Neural cell (in vitro differentiated cells): ENCODE measurements around the gene TTN. TPM values are rescaled to one million over a fixed set of nuclear protein-coding genes. Genes with fewer than 3 reads are reported as not detected.

Experiments
- H2AFZ ChIP-seq: fragments of 200-600, 300-800 bp; sonication (generic), shearing (Covaris generic); 2 replicates; pipeline ENCODE4 v1.6.0; 2014; ENCODE audit warnings: low read depth, mild to moderate bottlenecking, antibody characterized with exemption, low read length, moderate library complexity
- H3F3A ChIP-seq: fragments of 200-600 bp; shearing (Covaris generic); 2 replicates; pipeline ENCODE4 v1.6.1; 2016; ENCODE audit warnings: mild to moderate bottlenecking, moderate library complexity, mixed read lengths, antibody characterized with exemption, low read length; ENCODE audit not compliant: insufficient read depth, poor library complexity, severe bottlenecking
- H3K27ac ChIP-seq: fragments of 200-600, 300-800 bp; sonication (generic), shearing (Covaris generic); 2 replicates; pipeline ENCODE4 v1.5.1; 2014; ENCODE audit warnings: mild to moderate bottlenecking, low read length, moderate library complexity
- H3K27me3 ChIP-seq: fragments of 300-800, 200-600 bp; sonication (generic), shearing (Covaris generic); 2 replicates; pipeline ENCODE4 v1.6.0; 2014; ENCODE audit warnings: mild to moderate bottlenecking, low read depth, low read length, moderate library complexity; ENCODE audit not compliant: insufficient read depth
- H3K36me3 ChIP-seq: fragments of 300-800, 200-600 bp; sonication (generic), shearing (Covaris generic); 2 replicates; pipeline ENCODE4 v1.5.1; 2014; ENCODE audit warnings: mild to moderate bottlenecking, antibody characterized with exemption, low read length, moderate library complexity; ENCODE audit not compliant: insufficient read depth
- H3K4me2 ChIP-seq: fragments of 300-800, 200-600 bp; sonication (generic), shearing (Covaris generic); 2 replicates; pipeline ENCODE4 v1.6.0; 2014; ENCODE audit warnings: mild to moderate bottlenecking, low read length
- H3K4me3 ChIP-seq: fragments of 300-800, 200-600 bp; sonication (generic), shearing (Covaris generic); 2 replicates; pipeline ENCODE4 v1.5.1; 2014; ENCODE audit warnings: mild to moderate bottlenecking, low read length, moderate library complexity
- H3K79me2 ChIP-seq: fragments of 200-600 bp; shearing (Covaris generic); replicated peaks from 2 replicates; pipeline ENCODE4 v1.6.0; 2014; ENCODE audit warnings: mild to moderate bottlenecking, low read length, moderate library complexity; ENCODE audit not compliant: insufficient read depth
- H3K9ac ChIP-seq: fragments of 300-800, 200-600 bp; sonication (generic), shearing (Covaris generic); 2 replicates; pipeline ENCODE4 v1.6.1; 2016; ENCODE audit warnings: mild to moderate bottlenecking, low read length, mixed read lengths
- H3K9me2 ChIP-seq: fragments of 200-600 bp; shearing (Covaris generic); 2 replicates; pipeline ENCODE4 v1.6.1; 2016; ENCODE audit warnings: mild to moderate bottlenecking, low read length, mixed read lengths; ENCODE audit not compliant: insufficient read depth
- H3K9me3 ChIP-seq: fragments of 200-600, 300-800 bp; sonication (generic), shearing (Covaris generic); 2 replicates; pipeline ENCODE4 v1.6.1; 2016; ENCODE audit warnings: mild to moderate bottlenecking, mixed run types, low read length, moderate library complexity, mixed read lengths
- H4K20me1 ChIP-seq: fragments of 200-600 bp; shearing (Covaris generic); 2 replicates; pipeline ENCODE4 v1.6.1; 2016; ENCODE audit warnings: mild to moderate bottlenecking, mixed run types; ENCODE audit not compliant: insufficient read depth
- EP300 ChIP-seq: fragments of 450-650 bp; conservative IDR thresholded peaks from 2 replicates; pipeline ENCODE4 v1.6.1; 2014; ENCODE audit warnings: antibody characterized with exemption, mild to moderate bottlenecking, moderate library complexity; ENCODE audit not compliant: poor library complexity, severe bottlenecking
- EZH2 ChIP-seq: fragments of 200-600, 300-800 bp; shearing (Covaris generic), sonication (generic); IDR thresholded peaks from 2 replicates; pipeline ENCODE4 v1.6.1; 2014; ENCODE audit warnings: antibody characterized with exemption, low read length, borderline replicate concordance, mild to moderate bottlenecking; ENCODE audit not compliant: insufficient read depth, poor library complexity, severe bottlenecking
- MXI1 ChIP-seq: fragments of 450-650 bp; conservative IDR thresholded peaks from 2 replicates; pipeline ENCODE4 v1.6.1; 2014; ENCODE audit warnings: antibody characterized with exemption, mild to moderate bottlenecking; ENCODE audit not compliant: poor library complexity, severe bottlenecking
- POLR2AphosphoS5 ChIP-seq: IDR thresholded peaks from 2 replicates; pipeline ENCODE4 v1.6.1; 2012
- RAD21 ChIP-seq: fragments of 450-650 bp; conservative IDR thresholded peaks from 2 replicates; pipeline ENCODE4 v1.6.1; 2014; ENCODE audit warnings: antibody characterized with exemption, mild to moderate bottlenecking, moderate library complexity
- SMC3 ChIP-seq: fragments of 450-650 bp; conservative IDR thresholded peaks from 2 replicates; pipeline ENCODE4 v1.6.1; 2014; ENCODE audit warnings: antibody characterized with exemption, mild to moderate bottlenecking, moderate library complexity; ENCODE audit not compliant: poor library complexity
- TAF1 ChIP-seq: IDR thresholded peaks from 2 replicates; pipeline ENCODE4 v1.6.1; 2012; ENCODE audit warnings: low read depth
- polyA plus RNA-seq: library from polyadenylated mRNA; depleted of rRNA; stranded (reverse); fragments of >200 nt; gene quantifications from 2 replicates; pipeline ENCODE4 v1.2.3, GENCODE V29; 2014
- TF ChIP-seq, protein P1 (sequence below): IDR thresholded peaks from 2 replicates; pipeline ENCODE4 v1.6.1; 2012; ENCODE audit warnings: borderline replicate concordance
- TF ChIP-seq, protein P2 (sequence below): fragments of 450-650 bp; IDR thresholded peaks from 2 replicates; pipeline ENCODE4 v1.5.1; 2014; ENCODE audit warnings: antibody characterized with exemption, mild to moderate bottlenecking, moderate library complexity; ENCODE audit not compliant: poor library complexity, severe bottlenecking

Gene TTN
- polyA plus RNA-seq, 1 donor from 2014 or later = 0.10 TPM

DNA sequence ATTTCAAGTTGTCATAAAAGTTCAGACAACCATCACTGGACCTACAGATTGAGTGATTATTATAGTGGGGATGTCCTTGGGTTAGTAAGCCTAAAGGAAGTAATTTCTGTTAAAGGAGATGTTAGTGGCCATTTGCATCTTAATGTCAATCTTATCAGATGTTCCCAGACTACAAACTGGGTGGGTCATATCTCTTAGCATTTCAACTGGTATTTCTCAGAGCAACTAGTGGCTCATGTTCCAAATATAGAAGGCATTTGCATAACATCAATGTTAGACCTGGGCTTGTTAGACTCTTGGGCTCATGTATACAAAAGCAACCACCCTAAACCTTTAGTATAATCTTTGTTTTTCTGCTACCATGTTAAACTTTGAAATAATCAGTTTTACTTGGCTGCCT is 309.1 kb downstream of the TTN start:
- no peak overlapping the region for H2AFZ ChIP-seq
- H3K9ac ChIP-seq = no peak overlapping the region
- H3K9me2 ChIP-seq = no peaks in the 10 kb centered on the region
- no peaks in the 10 kb centered on the region for H3K9me3 ChIP-seq
- H3F3A ChIP-seq = no peaks in the 10 kb centered on the region
- H3K4me3 ChIP-seq = no peak overlapping the region
- TF ChIP-seq SMC3 = no peak
- TF ChIP-seq RAD21 = no peak
- TF ChIP-seq MXI1 = no peak
- TF ChIP-seq POLR2AphosphoS5 = no peak
- no peak for TF ChIP-seq EZH2
- TF ChIP-seq EP300 = no peak
- TF ChIP-seq TAF1 = no peak
- no peak overlapping the region for H3K4me2 ChIP-seq
- no peaks in the 10 kb centered on the region for H4K20me1 ChIP-seq
- H3K79me2 ChIP-seq = no peaks in the 10 kb centered on the region
- no peak overlapping the region for H3K27ac ChIP-seq
- H3K36me3 ChIP-seq = peaks cover 20% of the 10 kb centered on the region
- H3K27me3 ChIP-seq = no peaks in the 10 kb centered on the region

DNA sequence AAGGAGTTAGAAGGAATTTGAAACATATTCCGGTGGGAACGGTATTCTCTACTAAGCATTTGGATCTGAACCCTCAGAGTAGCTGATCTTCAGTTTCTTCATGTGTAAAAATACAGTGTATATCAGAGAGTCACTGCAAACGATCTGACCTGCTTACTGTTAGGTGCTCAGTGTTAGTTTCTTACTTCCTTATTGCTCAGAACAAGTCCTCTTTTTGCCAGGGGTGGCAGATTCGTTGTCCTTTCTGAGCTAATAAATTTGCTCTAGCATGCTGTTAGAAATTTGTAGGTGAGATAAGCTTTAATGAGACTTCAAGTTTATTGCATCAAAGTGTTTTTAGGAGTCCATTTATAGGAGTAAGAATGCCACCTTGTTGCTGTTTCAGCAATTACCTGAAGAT is 311.2 kb downstream of the TTN start:
- no peak overlapping the region for H3K4me2 ChIP-seq
- H3K9ac ChIP-seq = no peak overlapping the region
- no peak for TF ChIP-seq TAF1
- TF ChIP-seq POLR2AphosphoS5 = no peak
- TF ChIP-seq SMC3 = no peak
- TF ChIP-seq, protein P1, sequence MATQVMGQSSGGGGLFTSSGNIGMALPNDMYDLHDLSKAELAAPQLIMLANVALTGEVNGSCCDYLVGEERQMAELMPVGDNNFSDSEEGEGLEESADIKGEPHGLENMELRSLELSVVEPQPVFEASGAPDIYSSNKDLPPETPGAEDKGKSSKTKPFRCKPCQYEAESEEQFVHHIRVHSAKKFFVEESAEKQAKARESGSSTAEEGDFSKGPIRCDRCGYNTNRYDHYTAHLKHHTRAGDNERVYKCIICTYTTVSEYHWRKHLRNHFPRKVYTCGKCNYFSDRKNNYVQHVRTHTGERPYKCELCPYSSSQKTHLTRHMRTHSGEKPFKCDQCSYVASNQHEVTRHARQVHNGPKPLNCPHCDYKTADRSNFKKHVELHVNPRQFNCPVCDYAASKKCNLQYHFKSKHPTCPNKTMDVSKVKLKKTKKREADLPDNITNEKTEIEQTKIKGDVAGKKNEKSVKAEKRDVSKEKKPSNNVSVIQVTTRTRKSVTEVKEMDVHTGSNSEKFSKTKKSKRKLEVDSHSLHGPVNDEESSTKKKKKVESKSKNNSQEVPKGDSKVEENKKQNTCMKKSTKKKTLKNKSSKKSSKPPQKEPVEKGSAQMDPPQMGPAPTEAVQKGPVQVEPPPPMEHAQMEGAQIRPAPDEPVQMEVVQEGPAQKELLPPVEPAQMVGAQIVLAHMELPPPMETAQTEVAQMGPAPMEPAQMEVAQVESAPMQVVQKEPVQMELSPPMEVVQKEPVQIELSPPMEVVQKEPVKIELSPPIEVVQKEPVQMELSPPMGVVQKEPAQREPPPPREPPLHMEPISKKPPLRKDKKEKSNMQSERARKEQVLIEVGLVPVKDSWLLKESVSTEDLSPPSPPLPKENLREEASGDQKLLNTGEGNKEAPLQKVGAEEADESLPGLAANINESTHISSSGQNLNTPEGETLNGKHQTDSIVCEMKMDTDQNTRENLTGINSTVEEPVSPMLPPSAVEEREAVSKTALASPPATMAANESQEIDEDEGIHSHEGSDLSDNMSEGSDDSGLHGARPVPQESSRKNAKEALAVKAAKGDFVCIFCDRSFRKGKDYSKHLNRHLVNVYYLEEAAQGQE = no peak
- TF ChIP-seq, protein P2, sequence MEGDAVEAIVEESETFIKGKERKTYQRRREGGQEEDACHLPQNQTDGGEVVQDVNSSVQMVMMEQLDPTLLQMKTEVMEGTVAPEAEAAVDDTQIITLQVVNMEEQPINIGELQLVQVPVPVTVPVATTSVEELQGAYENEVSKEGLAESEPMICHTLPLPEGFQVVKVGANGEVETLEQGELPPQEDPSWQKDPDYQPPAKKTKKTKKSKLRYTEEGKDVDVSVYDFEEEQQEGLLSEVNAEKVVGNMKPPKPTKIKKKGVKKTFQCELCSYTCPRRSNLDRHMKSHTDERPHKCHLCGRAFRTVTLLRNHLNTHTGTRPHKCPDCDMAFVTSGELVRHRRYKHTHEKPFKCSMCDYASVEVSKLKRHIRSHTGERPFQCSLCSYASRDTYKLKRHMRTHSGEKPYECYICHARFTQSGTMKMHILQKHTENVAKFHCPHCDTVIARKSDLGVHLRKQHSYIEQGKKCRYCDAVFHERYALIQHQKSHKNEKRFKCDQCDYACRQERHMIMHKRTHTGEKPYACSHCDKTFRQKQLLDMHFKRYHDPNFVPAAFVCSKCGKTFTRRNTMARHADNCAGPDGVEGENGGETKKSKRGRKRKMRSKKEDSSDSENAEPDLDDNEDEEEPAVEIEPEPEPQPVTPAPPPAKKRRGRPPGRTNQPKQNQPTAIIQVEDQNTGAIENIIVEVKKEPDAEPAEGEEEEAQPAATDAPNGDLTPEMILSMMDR = no peak
- TF ChIP-seq EP300 = no peak
- TF ChIP-seq RAD21 = no peak
- no peak for TF ChIP-seq MXI1
- TF ChIP-seq EZH2 = no peak
- no peaks in the 10 kb centered on the region for H3K27me3 ChIP-seq
- no peaks in the 10 kb centered on the region for H3F3A ChIP-seq
- no peaks in the 10 kb centered on the region for H3K79me2 ChIP-seq
- H3K36me3 ChIP-seq = peaks cover 12% of the 10 kb centered on the region
- H3K27ac ChIP-seq = no peak overlapping the region
- H3K4me3 ChIP-seq = no peak overlapping the region
- no peaks in the 10 kb centered on the region for H4K20me1 ChIP-seq
- no peaks in the 10 kb centered on the region for H3K9me3 ChIP-seq
- no peaks in the 10 kb centered on the region for H3K9me2 ChIP-seq
- H2AFZ ChIP-seq = no peak overlapping the region
